HepG2 (cell line): Measurements from ENCODE around the gene GASK1A. TPM values are rescaled to one million over a fixed set of nuclear protein-coding genes. Genes with fewer than 3 reads are reported as not detected.

Source experiments
- ATAC-seq: fragments of 200-7000 bp; cut with Tn5 transposase; 3 replicates; pipeline ENCODE4 v1.9.1; 2020; ENCODE audit warnings: mild to moderate bottlenecking, moderate library complexity
- BruUV-seq: library from RNA; stranded (reverse); fragments of 400-500 nt; replicated peaks from 2 replicates; lab custom pipeline; 2021; lab: Mats Ljungman, UMichigan
- CTCF ChIA-PET: fragments of 300-600 bp; formaldehyde crosslinking; extraction: SDS; loops from one replicate; lab custom pipeline; 2021; ENCODE audit warnings: low total read pairs, inconsistent platforms, low intra/inter-chr PET ratio; lab: Yijun Ruan, JAX
- POLR2A ChIA-PET: fragments of 350-600 bp; sonication (Branson Sonifier 250); formaldehyde crosslinking; loops from one replicate; lab custom pipeline; 2020; ENCODE audit warnings: antibody characterized with exemption, inconsistent platforms; lab: Yijun Ruan, JAX
- DNase-seq: peaks from one replicate; pipeline ENCODE4 v3.0.0-alpha.2; 2015; ENCODE audit warnings: low spot score
- FAIRE-seq: peaks from 3 replicates; lab custom pipeline; 2011; peaks lifted over from hg19 to GRCh38; lab: Jason Lieb, UNC
- H2AFZ ChIP-seq: one replicate; pipeline ENCODE4 v1.6.1; 2011; ENCODE audit warnings: low read length, inconsistent platforms
- H3K27ac ChIP-seq: fragments of 300-600 bp; 3 replicates; pipeline ENCODE4 v1.8.0; 2011; ENCODE audit warnings: mixed run types, mild to moderate bottlenecking, mixed read lengths, low read length, inconsistent platforms; ENCODE audit not compliant: insufficient read depth; ENCODE audit errors: extremely low read length
- H3K27me3 ChIP-seq, 2 experiments: fragments of 200-600 bp in 1 of 2; 2 replicates in 1 of 2; 3 replicates in 1 of 2; pipeline versions ENCODE4 v1.6.0 to v1.8.0; 2011; ENCODE audit warnings: low read length in 2 of 2, mild to moderate bottlenecking in 2 of 2, moderate library complexity in 2 of 2, inconsistent platforms in 1 of 2; ENCODE audit not compliant: insufficient read depth in 2 of 2, control insufficient read depth in 1 of 2
- H3K36me3 ChIP-seq, 2 experiments: fragments of 200-600 bp in 1 of 2; replicated peaks in 1 of 2; 2 replicates in 1 of 2; 3 replicates in 1 of 2; pipeline versions ENCODE4 v1.5.1 to v1.8.0; 2011; ENCODE audit warnings: low read length in 2 of 2, inconsistent platforms in 1 of 2; ENCODE audit not compliant: insufficient read depth in 2 of 2, control insufficient read depth in 1 of 2
- H3K4me1 ChIP-seq: 2 replicates; pipeline ENCODE4 v1.5.1; 2012; ENCODE audit warnings: low read length, inconsistent platforms; ENCODE audit not compliant: insufficient read depth
- H3K4me2 ChIP-seq: 2 replicates; pipeline ENCODE4 v1.6.0; 2011; ENCODE audit warnings: low read depth, low read length, inconsistent platforms
- H3K4me3 ChIP-seq, 3 experiments: fragments of 200-600 bp in 1 of 3; sonication (generic), shearing (Covaris generic) in 1 of 3; replicated peaks in 1 of 3; 2 replicates each; pipeline ENCODE4 v1.5.1; 2011 to 2016; ENCODE audit warnings: low read length in 3 of 3, inconsistent platforms in 2 of 3, low read depth in 2 of 3, mild to moderate bottlenecking in 2 of 3, control low read depth in 1 of 3, mixed read lengths in 1 of 3; ENCODE audit not compliant: insufficient read depth in 1 of 3
- H3K79me2 ChIP-seq: one replicate; pipeline ENCODE4 v1.6.1; 2011; ENCODE audit warnings: low read length, inconsistent platforms; ENCODE audit not compliant: insufficient read depth
- H3K9ac ChIP-seq: 2 replicates; pipeline ENCODE4 v1.6.0; 2011; ENCODE audit warnings: mild to moderate bottlenecking, low read depth, low read length, inconsistent platforms; ENCODE audit not compliant: insufficient read depth
- H3K9me3 ChIP-seq: 2 replicates; pipeline ENCODE4 v1.5.1; 2012; ENCODE audit warnings: mild to moderate bottlenecking, low read length
- H4K20me1 ChIP-seq: 2 replicates; pipeline ENCODE4 v1.6.0; 2011; ENCODE audit warnings: inconsistent platforms, mild to moderate bottlenecking, low read length, moderate library complexity; ENCODE audit not compliant: insufficient read depth
- AHDC1 ChIP-seq: sonication (generic); formaldehyde crosslinking; IDR thresholded peaks from 2 replicates; pipeline ENCODE4 v1.5.1; 2020; ENCODE audit warnings: mild to moderate bottlenecking, missing genetic modification reagents, borderline replicate concordance
- CAMTA2 ChIP-seq: sonication (generic); formaldehyde crosslinking; IDR thresholded peaks from 2 replicates; pipeline ENCODE4 v1.4.0; 2020; ENCODE audit warnings: mild to moderate bottlenecking, missing genetic modification reagents, borderline replicate concordance
- DNMT1 ChIP-seq: sonication (generic); formaldehyde crosslinking; IDR thresholded peaks from 2 replicates; pipeline ENCODE4 v1.5.1; 2020; ENCODE audit warnings: mild to moderate bottlenecking, missing genetic modification reagents
- DRAP1 ChIP-seq: IDR thresholded peaks from 2 replicates; pipeline ENCODE4 v1.6.1; 2016; ENCODE audit warnings: missing genetic modification reagents, missing compliant biosample characterization
- DZIP1 ChIP-seq: sonication (generic); formaldehyde crosslinking; IDR thresholded peaks from 2 replicates; pipeline ENCODE4 v1.5.0; 2020; ENCODE audit warnings: mild to moderate bottlenecking, missing genetic modification reagents
- KDM2A ChIP-seq: sonication (generic); formaldehyde crosslinking; IDR thresholded peaks from 2 replicates; pipeline ENCODE4 v1.4.0; 2020; ENCODE audit warnings: low read depth, missing genetic modification reagents, borderline replicate concordance
- KDM3A ChIP-seq: IDR thresholded peaks from 2 replicates; pipeline ENCODE4 v1.6.1; 2018; ENCODE audit warnings: low read depth, missing compliant biosample characterization
- MAFF ChIP-seq: IDR thresholded peaks from 2 replicates; pipeline ENCODE4 v1.6.1; 2011; ENCODE audit warnings: low read depth, low read length, improper control_type of control experiment
- MAZ ChIP-seq, 2 experiments: sonication (generic) in 1 of 2; formaldehyde crosslinking in 1 of 2; IDR thresholded peaks; 2 replicates each; pipeline versions ENCODE4 v1.5.0 to v1.6.1; 2012 to 2020; ENCODE audit warnings: low read depth in 2 of 2, mild to moderate bottlenecking in 2 of 2, borderline replicate concordance in 1 of 2, improper control_type of control experiment in 1 of 2, low read length in 1 of 2, missing genetic modification reagents in 1 of 2, moderate library complexity in 1 of 2
- SNAPC2 ChIP-seq: sonication (generic); formaldehyde crosslinking; IDR thresholded peaks from 2 replicates; pipeline ENCODE4 v1.8.1; 2022; ENCODE audit warnings: mild to moderate bottlenecking, missing genetic modification reagents
- SP140L ChIP-seq: sonication (generic); formaldehyde crosslinking; IDR thresholded peaks from 2 replicates; pipeline ENCODE4 v1.4.0; 2020; ENCODE audit warnings: missing genetic modification reagents, borderline replicate concordance
- TBP ChIP-seq: sonication (generic); formaldehyde crosslinking; IDR thresholded peaks from 2 replicates; pipeline ENCODE4 v1.5.0; 2020; ENCODE audit warnings: missing genetic modification reagents
- ZNF337 ChIP-seq: sonication (generic); formaldehyde crosslinking; IDR thresholded peaks from 2 replicates; pipeline ENCODE4 v1.5.1; 2020; ENCODE audit warnings: missing genetic modification reagents, low read depth, mild to moderate bottlenecking, borderline replicate concordance
- ZNF546 ChIP-seq: sonication (generic); formaldehyde crosslinking; conservative IDR thresholded peaks from 2 replicates; pipeline ENCODE4 v1.8.1; 2023; ENCODE audit warnings: mild to moderate bottlenecking, missing genetic modification reagents
- ZNF740 ChIP-seq: sonication (generic); formaldehyde crosslinking; IDR thresholded peaks from 2 replicates; pipeline ENCODE4 v1.4.0; 2020; ENCODE audit warnings: missing genetic modification reagents
- WGBS: methylation state at CpG from one replicate; pipeline ENCODE4 v1.1.6; 2017; ENCODE audit warnings: low lambda C conversion rate; 5-methylcytosine and 5-hydroxymethylcytosine counted together
- in situ Hi-C: cut with HindIII; loops from 2 replicates; pipeline ENCODE4 v1.10.0; 2017; ENCODE audit warnings: low pct_unique_long_range_greater_than_20kb; ENCODE audit not compliant: extremely low pct_ligation_motif_present
- intact Hi-C: fragments of 100-400 bp; cut with micrococcal nuclease; formaldehyde crosslinking; loops from one replicate; pipeline ENCODE4 v1.10.0; 2022; ENCODE audit not compliant: unreplicated experiment
- polyA plus RNA-seq, 8 experiments: library from polyadenylated mRNA; depleted of rRNA in 3 of 8; stranded (reverse) in 7 of 8; unstranded in 1 of 8; fragments of >200 nt; fragmentation: Illumina TruSeq in 4 of 8; extraction: Trizol in 4 of 8; gene quantifications; 2 replicates each; pipeline versions ENCODE4 v1.2.1 to v1.2.3, GENCODE V29; 2011 to 2016; ENCODE audit warnings: low read depth in 4 of 8, missing spikeins in 1 of 8, mixed read lengths in 1 of 8; ENCODE audit not compliant: insufficient read depth in 1 of 8
- total RNA-seq, 5 experiments: library from RNA; depleted of rRNA; stranded (reverse); fragments of >200 nt; fragmentation: Illumina TruSeq; extraction: Trizol; gene quantifications; 2 replicates each; pipeline ENCODE4 v1.2.3, GENCODE V29; 2016; ENCODE audit warnings: low read depth in 1 of 5

The GASK1A gene
- total and polyA plus RNA-seq, 2 of the 13 experiments (the other 11 are each of a cell fraction or from before 2014, with no cell fraction given): not detected

- Histone ChIP-seq H3K27me3 (no peaks in the 10 kb centered on the region), H3K27ac (no peak overlapping the region), H4K20me1 (no peaks in the 10 kb centered on the region), H3K4me3 (no peak overlapping the region), H3K4me1 (no peaks in the 10 kb centered on the region), H3K4me2 (no peak overlapping the region), H3K9ac (no peak overlapping the region), H3K9me3 (no peaks in the 10 kb centered on the region), H3K36me3 (no peaks in the 10 kb centered on the region), H2AFZ (no peak overlapping the region), H3K79me2 (no peaks in the 10 kb centered on the region)
- no peak for FAIRE-seq
- WGBS: 8% methylated on average over 7 of the region's 7 CpGs
- CTCF ChIA-PET: no interaction called here
- no TSS peak for BruUV-seq
- ATAC-seq: no peak
- intact Hi-C loops (no loop called here), in situ Hi-C loops (loop anchor here (10.0 kb wide), 1 partner anchor 108 kb away; no protein-coding TSS in a partner anchor)
- POLR2A ChIA-PET: no interaction called here
- DNase-seq: no peak
- TF ChIP-seq ZNF740: no peak
- TF ChIP-seq CAMTA2 (CRISPR knock-in tag): no peak
- TF ChIP-seq DZIP1: no peak
- TF ChIP-seq KDM2A: no peak
- TF ChIP-seq SNAPC2 (CRISPR knock-in tag): no peak
- no peak for TF ChIP-seq MAZ (IDR thresholded peaks at IDR 0.05; ENCODE audit: borderline replicate concordance, low read depth, low read length)
- TF ChIP-seq MAZ (CRISPR knock-in tag; IDR thresholded peaks at IDR 0.05; ENCODE audit: low read depth): no peak
- no peak for TF ChIP-seq ZNF546 (CRISPR knock-in tag)
- TF ChIP-seq AHDC1: no peak
- no peak for TF ChIP-seq ZNF337
- no peak for TF ChIP-seq MAFF
- no peak for TF ChIP-seq DNMT1 (CRISPR knock-in tag)
- TF ChIP-seq DRAP1 (CRISPR knock-in tag): no peak
- no peak for TF ChIP-seq TBP (CRISPR knock-in tag)
- TF ChIP-seq KDM3A (CRISPR knock-in tag): no peak
- TF ChIP-seq SP140L (CRISPR knock-in tag): no peak
Measured at GRCh38 chr3:43073116-43073835, 94.2 kb downstream of the GASK1A start.
